DND-41 (cell line): ENCODE results near the gene CEP95.

Experiments used
- CTCF ChIP-seq: IDR thresholded peaks from 2 replicates; pipeline ENCODE4 v1.5.1; 2012; ENCODE audit warnings: borderline replicate concordance, low read length, moderate library complexity, mild to moderate bottlenecking; ENCODE audit not compliant: poor library complexity, severe bottlenecking; ENCODE audit errors: extremely low read depth
- EZH2 ChIP-seq: IDR thresholded peaks from 3 replicates; pipeline ENCODE4 v1.6.1; 2012; ENCODE audit warnings: borderline replicate concordance, low read depth, mild to moderate bottlenecking, moderate library complexity, low read length, inconsistent platforms; ENCODE audit not compliant: severe bottlenecking

DNA sequence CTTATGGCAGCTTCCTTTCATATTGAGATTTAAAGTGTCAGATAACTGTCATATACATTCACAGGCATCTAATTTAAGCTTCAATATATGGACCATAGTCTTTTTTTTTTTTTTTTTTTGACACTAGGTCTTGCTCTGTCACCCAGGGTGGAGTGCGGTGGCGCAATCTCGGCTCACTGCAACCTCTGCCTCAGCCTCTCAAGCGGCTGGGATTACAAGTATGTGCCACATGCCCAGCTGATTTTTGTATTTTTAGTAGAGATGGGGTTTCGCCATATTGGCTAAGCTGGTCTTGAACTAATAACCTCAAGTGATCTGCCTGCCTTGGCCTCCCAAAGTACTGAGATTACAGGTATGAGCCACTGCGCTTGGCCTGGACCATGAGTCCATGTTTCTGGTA, 13.6 kb downstream of the CEP95 start:
- TF ChIP-seq CTCF (no peak), EZH2 (no peak)
